HG03378 (cell line): ENCODE data around the gene SCFD2.
"Not testable (repeated sequence)": the region's sequence is repeated elsewhere in the genome, so short reads cannot be mapped to it uniquely, and the experiment has no call there.

ENCODE experiments used
- ATAC-seq: cut with Tn5 transposase; IDR thresholded peaks from one replicate; pipeline ENCODE4 v1.9.1; 2021; ENCODE audit warnings: mild to moderate bottlenecking, moderate library complexity; ENCODE audit not compliant: unreplicated experiment

The SCFD2 gene

GRCh38 chr4:52841682-52842456 is 524.0 kb downstream of the SCFD2 start:
- no peak for ATAC-seq

- no peak for ATAC-seq
Observed at GRCh38 chr4:52840531-52841370, 525.1 kb downstream of the SCFD2 start.

- no peak for ATAC-seq
Observed at GRCh38 chr4:52838729-52839586, 526.9 kb downstream of the SCFD2 start.

- no peak for ATAC-seq
Observed at GRCh38 chr4:52837716-52838558, 527.9 kb downstream of the SCFD2 start.

- no peak for ATAC-seq
Observed at GRCh38 chr4:52836678-52837077, 529.2 kb downstream of the SCFD2 start.

- no peak for ATAC-seq
Observed at GRCh38 chr4:52836120-52836519, 529.7 kb downstream of the SCFD2 start.

- not testable (repeated sequence) for ATAC-seq
Observed at GRCh38 chr4:52834641-52835456, 531.0 kb downstream of the SCFD2 start.

GRCh38 chr4:52833941-52834525 is 531.8 kb downstream of the SCFD2 start:
- no peak for ATAC-seq

GRCh38 chr4:52825460-52826090 is 540.3 kb downstream of the SCFD2 start:
- ATAC-seq, result no peak

- no peak for ATAC-seq
Observed at GRCh38 chr4:52824603-52825459, 541.0 kb downstream of the SCFD2 start.

GRCh38 chr4:52824270-52824602 is 541.6 kb downstream of the SCFD2 start:
- ATAC-seq, result no peak

GRCh38 chr4:52823702-52824092 is 542.2 kb downstream of the SCFD2 start:
- ATAC-seq, result no peak
